Eye (tissue), 1 donor: Measurements from ENCODE around the gene FAT1.

Experiments used
- DNase-seq: peaks from one replicate; pipeline ENCODE4 v3.0.0-alpha.2; 2015

The FAT1 gene

DNA sequence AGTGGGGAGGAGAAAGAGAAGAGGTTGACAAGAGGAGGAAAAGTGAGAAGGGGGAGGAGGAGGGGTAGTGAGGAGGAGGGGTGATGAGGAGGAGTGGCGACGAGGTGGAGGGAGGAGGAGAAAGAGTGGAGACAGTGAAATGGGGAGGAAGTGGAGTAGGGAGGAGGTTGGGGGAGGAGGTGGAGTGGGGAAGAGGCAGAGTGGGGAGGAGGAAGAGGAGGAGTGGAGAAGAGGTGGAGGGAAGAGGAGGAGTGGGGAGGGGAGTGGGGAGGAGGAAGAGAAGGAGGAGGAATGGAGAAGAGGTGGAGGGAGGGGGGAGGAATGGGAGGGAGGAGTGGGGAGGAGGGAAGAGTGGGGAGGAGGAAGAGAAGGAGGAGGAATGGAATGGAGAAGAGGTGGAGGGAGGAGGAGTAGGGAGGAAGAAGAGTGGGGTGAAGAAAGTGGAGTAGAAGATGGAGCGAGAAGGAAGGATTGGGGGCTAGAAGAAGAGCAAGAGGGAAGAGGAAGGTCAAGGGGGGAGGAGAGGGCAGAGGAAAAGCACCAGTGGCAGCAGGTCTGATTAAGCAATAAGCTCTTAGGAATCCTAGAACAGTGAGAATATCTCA is 118.3 kb downstream of the FAT1 start:
- no peak for DNase-seq

DNA sequence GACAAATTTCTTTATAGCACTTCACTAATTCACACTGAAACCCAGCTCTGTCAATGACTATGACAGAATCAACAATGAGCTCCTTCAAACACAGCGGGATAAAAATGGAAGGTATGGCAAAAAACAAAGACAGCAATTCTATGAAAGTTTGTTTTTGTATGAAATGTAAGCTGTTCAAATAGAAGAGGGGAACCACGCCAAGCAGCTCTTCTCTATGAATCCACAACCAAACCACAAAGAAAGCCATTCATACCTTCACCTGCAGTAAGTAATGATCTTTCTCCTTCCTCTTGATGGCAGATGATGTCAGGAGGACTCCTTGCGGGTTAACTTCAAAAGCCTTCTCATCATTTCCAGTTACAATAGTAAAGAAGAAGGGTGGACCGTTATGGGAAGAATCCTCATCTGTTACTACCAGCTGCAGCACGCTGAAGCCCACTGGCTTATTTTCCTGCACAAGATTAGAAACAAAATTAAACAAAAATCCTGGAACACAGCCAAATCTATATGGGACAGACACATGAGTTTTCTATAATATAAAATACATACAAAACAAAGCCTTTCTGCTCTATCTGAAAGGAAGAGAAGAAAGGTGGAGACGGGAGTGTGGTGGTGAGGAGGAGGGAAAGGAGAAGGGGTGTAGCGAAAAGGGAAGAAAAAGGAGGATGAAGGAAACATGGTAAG is 119.4 kb downstream of the FAT1 start:
- no peak for DNase-seq

DNA sequence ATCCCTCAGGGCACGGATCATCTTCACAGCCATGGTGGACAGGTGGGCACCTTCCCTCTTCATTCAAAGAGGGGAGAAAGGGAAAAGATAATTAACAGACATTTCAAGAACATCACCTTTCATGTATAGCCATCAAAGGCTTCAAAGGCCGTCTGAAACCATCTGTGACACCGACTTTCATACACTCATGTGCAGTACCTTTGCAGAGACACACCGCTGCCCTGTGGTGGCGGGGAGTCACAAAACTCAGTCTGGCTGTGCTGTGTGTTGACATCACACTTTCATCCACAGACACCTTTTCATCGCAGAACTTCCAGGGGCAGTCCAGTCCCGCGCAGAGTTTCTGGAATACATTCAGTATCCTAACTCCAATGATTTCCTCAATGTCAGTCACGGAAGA is 120.7 kb downstream of the FAT1 start:
- DNase-seq = no peak

DNA sequence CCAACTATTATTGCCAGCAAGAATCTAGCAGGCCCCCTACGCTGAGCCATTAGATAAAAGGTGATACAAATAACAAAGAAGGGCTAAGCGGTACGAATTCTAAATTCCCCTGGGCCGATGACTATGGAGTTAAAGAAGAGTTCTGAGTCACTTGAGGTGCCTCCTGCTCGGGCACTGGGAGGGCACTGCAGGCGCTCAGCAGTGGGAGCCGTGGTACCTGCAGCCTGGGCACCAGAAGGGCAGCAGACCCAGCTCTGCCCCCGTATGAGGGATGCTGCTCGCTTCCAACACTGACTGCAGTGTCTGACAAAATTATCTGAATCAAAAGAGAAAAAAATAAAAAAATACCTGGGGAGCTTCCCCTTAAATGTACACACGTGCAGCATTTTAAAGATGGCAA is 124.2 kb downstream of the FAT1 start:
- DNase-seq = no peak

DNA sequence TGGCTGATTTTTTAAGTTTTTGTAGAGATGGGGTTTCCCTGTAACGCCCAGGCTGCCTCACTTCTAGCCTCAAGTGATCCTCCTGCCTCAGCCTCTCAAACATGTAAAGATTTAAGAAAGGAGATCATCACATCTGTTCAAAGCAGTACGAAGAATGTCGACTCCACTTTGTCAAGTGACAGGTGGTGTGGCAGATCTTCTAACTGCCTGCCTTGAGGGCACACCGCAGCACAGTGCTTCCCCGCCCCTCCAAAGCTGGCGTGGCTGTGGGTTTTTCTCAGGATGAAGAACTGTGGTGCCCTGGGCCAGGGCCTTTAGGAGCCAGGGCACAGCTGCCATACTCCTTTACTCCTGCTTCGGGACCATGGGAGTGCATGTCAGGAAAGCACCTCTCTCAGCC is 125.0 kb downstream of the FAT1 start:
- DNase-seq = no peak

DNA sequence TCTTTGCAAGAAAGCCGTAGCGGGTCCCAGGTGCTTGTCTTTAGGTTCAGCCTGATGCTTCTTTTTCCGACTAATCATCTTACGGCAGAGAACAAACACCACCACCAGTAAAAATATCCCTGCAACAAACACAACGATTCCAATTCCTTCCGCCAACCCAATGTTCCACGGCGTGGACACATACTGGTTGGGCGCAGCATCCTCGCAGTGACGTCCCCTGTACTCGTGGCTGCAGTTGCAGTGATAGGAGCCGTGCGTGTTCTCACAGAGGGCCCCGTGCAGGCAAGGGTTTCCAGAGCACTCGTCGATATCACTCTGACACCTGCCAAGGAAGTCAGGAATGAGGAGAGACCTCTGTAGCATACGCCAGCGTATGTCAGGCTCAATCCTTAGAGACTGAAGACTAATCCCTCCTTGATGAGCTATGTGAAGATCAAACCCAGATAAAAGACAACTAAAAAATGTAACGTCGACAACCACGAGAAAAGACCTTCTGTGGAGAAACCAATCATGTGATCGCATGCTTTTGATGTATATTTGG is 126.7 kb downstream of the FAT1 start:
- no peak for DNase-seq

DNA sequence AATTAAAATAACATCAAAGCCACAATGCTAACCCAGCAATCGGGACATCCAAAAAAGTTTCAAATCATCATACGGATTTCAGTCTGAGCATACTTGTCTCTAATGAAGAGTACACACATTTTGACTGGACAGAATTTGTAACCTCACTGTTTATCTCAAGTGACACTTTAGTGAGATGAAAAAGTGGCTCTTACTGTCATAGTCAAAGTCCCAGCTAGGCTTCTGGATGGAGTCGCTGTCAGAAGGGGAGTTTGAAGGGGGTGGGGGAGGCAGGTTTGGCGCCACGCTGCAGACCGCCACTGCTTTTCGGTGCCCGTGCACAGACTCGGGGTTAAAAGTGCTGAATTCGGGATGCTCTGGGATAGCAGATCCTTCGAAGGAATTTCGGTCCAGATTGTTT is 127.3 kb downstream of the FAT1 start:
- DNase-seq = no peak

DNA sequence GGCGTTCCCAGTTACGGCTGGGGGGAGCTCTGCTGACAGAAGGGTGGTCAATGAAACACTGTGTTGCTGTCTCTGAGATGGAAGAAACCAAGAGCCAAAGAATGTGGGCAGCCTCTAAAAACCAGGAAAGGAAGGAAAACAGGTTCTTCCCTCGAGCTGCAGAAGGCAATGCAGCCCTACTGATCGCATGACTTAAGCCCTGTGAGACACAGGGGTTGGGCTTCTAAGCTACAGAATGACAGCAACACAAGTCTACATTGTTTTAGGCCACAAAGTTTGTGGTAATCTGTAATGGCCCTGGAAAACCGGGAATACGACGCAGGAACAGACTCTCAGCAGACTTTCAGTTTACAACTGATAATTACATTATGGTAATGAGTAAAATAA is 130.1 kb downstream of the FAT1 start:
- DNase-seq = no peak

DNA sequence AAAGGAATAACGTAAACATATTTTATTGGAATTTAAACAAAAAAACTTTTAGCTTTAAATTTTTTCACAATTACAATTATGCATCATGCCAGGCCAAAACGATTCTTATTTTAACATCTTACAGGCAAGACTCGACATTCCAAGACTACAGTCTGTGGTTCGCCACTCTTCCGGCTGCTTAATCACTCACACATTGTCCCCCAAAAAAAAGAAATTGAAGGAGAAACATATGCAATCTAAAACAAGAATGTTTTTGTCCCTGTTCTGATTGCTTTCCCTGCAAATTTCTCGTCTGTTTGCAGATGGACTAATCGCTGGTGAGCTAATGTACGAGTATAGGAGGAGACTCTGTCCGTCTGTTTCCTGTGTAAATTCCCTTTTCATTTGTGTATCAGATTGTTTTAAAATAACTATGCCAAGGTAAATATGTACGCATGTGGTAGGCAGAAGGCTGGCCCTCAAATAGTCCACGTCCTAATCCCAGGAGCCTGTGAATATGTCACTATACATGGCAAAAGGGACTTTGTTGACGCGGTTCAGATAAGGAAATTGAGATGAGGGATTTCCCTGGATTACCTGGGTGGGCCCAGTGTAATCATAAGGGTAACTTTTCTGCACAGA is 130.6 kb downstream of the FAT1 start:
- no peak for DNase-seq

DNA sequence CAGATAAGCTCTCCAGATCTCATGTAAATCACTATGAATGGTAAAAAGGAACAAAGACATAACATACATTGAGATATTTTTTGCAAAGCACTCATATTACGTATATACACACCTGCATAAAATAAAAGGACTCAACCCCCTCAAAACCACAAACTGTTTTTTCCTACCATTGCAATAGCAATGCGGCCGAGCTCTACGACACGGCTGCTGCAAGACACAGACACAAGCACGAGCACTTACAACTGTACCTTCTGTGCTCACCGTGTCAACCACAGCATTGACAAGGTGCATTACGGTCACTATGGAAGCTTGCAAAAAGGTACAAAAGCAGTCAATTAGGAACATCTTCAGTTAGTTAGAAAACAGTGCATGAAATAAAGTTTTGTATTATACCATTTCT is 131.2 kb downstream of the FAT1 start:
- no peak for DNase-seq

DNA sequence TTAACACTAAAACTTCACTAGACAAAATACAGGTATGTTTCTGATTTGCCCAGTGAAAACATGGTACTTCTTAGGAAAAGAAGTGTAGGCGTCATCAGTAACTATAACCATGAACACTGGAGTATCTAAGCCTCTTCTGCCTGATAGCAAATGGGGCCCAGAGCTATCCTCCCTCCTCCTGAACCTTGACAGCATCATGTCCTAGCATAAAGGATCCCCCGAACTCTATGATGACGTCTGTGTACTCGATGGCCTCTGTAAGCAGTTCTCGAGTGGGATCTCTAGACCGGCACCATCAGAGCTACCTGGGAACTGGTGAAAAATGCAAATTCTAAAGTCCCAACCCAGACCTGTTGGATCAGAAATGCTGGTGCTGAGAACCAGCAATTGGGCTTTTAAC is 132.0 kb downstream of the FAT1 start:
- DNase-seq = no peak

DNA sequence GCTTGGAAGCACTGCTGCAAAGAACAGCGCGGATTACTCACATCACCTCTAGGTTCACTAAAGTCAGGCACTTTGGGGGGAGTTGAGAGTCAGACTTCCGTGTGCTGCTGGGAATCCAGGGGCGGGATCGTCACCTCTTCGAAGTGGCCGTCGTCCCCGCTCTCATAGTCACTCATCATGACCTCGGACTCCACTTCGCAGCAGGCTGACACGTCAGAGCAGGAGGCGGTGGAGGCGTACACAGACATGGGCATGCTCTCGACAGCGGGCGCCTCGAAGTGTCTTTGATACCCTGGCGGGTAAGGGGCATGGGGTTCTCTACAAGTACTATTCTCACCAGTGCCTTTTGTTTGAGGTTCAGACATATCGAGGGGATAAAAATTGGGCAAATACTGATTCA is 135.2 kb downstream of the FAT1 start:
- DNase-seq = no peak

DNA sequence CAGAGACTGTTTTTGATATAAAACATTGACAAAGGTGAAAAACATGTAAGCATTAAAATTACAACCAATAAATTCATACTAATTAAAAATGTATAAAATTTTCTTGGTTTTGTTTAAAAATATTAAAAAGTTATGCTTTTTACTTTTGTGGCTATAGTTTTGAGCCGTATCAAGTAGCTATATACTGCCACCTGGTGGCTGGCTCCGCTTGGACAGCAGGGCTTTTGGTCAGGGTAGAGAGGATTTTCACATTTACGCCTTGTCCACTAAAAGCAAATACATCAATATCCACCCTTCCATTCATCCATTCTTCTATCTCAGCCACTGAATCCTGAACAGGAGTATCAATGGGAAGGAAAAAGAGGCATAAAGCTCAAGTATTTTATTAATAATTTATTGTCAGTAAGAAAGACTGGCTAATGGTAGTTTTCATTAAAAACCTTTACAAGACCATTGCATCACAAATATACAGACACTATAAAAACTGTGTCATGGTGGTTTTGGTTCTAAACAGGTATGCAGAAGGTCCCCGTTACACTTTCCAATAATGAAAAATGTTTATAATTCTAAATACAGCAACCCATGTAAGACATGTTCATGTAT is 136.1 kb downstream of the FAT1 start:
- DNase-seq = peak; percentile 90

DNA sequence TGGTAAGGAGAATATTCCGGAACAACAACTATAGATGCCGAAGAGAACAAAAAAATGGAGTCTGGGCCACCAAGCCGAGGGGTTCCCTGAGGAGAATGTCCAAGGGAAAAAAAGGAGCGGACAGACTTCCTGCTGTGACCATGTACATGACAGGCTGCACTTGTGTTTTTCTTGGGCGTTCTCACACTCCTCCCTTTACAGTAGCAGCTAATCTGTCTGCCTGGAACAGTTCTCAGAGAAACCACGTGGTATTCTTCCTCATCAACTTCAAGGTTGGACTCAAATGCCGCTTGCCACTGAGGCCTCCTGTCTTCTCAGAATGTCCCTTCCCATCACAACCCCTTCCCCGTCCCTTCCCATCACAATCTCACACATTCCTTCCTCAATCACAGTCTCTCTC is 137.5 kb downstream of the FAT1 start:
- DNase-seq = no peak

DNA sequence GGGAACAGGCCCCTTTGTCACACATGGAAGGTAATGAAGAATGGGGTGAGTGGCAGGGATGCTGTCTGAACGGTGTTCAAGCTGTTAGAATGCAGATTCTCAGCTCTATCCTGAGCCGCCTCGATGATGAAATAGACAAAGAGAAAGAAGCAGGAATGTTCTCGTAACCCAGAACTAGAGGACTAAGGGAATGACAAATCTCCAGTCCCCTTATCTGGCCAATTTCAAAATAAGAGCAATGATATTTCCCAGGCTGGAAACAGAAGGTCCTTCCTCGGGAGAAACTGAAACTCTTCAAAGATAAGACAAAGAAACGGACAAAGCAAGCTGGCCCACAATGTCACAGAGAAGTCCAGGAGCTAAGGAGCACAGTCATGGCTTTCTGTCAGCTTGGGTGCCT is 138.7 kb downstream of the FAT1 start:
- DNase-seq = peak; percentile 60

DNA sequence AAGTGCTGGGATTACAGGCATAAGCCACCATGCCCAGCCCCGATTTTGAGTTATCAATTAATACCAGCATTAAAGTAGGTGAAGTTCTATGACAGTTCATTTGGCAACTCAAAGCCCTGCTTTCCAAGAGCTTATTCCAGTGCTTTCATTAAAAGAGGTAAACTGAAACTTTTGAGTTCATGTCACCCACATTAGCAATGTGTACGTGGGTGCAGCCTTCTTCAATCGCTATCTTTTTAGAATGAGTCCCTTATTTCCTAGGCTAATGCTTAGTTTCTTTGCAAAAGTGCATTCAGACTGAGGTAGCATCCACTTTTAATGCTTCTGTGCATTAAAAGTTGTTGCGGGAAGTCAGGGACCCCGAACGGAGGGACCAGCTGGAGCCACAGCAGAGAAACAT is 142.2 kb downstream of the FAT1 start:
- DNase-seq = no peak

DNA sequence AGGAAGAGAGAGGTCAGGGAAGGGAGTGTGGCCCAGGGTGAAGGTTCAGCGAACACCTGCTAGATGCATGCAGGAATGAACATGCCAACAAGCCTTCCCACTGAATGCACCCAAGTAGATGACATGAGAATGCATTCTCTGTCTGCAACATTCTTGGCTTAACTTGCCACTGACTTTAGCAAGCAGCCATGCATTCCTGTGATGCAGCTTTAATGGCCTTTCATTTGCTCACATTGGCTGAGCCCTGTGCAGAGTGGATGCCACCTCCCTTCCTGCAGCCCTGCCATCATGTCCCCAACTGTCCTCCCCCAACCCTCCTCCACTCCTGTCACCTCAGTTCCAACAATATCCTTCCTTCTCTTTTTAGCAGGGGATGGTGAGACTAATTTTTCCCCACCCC is 143.0 kb downstream of the FAT1 start:
- no peak for DNase-seq

DNA sequence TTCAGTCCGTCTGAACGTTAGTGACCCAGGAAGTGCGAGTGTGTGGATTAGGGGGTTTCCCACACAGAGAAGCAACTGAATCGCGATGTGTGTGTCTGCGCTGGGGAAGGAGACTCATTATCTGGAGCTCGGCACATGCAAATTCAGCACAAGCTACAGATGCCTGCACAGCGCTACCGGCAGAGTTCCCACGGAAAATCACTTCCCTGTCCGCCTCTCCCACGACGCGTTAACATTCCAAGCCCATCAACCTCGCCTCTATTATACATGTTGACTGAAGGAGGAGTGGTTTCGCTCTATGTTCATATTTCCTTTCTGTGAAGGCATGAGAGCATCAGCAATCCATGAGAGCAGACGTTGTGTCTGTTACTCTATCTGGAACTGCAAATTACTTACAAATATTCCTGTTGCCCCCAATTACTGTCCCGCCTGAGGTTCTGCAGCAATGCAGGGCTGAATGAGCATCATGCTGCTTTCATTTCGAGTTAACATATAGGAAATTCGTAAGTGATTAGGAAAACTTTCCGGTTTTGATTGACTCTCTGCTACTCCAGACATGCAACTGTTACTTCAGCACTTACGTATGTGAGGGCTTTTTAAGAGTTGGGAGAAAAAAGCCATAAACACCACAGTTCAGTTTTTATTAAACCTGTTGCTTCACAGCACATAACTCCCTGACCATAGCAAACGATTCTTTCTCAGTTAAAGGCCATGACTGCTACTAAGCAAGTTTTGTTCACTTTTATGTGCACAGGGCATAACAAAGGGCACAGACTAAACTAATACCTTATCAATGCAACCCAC is 153.3 kb downstream of the FAT1 start:
- peak; percentile 88 for DNase-seq

DNA sequence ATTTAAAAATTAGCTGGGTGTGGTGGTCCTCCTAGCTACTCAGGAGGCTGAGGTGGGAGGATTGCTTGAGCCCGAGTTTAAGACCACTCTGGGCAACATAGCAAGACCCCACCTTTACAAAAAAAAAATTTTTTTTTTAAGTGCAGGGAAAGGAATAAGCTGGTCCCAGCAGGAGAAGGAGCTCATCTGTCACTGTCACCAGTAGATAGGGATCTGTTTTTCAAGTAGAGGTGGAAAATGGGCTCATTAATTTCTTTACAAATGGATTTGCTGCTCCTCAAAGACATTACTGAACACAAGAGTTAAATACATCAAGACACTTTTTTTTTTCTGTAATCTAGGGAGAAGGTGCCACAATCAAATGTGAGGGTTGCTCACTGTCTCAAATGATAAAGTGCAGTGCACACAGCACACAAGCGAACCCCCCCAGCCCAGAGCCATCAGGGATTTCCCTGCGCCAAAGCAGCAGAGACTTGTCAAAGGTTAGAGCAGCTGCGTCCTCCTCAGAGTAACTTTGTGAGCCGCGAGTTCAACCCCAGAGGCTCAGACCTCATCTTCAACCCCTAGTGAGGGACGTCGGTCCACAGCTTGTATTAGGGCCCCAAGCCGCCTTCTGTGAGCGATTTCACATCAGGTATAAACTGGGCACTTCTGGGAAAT is 154.0 kb downstream of the FAT1 start:
- DNase-seq = no peak

DNA sequence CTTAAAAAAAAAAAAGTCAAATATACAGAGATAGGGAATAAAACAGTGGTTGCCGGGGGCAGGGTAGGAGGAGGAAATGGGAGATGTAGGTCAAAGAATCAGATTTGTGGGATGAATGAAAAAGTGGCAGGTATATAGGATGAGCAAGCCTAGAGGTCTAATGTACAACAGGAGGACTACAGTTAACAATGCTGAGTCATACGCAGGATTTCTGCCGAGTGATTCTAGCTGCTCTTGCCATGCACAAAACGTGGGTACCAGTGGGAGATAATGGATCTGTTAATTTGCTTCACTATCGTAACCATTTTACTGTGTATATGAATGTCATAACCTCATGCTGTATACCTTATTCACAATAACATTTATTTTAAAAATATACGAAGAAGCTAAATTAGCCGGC is 157.6 kb downstream of the FAT1 start:
- no peak for DNase-seq

DNA sequence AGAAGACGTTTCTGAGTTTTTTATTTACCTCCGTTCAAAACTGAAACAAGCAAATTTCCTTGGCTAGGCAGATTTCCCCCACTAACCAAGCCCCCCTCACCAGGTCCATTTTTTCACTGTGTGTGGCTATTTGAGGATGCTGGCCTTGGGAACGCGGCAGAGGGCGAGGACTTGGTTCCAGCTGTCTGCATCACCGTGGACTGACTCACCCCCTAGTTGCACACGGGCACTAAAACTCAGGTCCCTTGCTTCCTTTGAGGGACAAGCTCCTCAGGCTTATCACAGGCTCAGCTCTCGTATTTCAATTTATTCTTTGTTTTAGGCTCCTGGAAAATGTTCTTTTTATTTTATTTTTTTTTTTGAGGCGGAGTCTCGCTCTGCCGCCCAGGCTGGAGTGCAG is 159.9 kb downstream of the FAT1 start:
- DNase-seq = no peak

DNA sequence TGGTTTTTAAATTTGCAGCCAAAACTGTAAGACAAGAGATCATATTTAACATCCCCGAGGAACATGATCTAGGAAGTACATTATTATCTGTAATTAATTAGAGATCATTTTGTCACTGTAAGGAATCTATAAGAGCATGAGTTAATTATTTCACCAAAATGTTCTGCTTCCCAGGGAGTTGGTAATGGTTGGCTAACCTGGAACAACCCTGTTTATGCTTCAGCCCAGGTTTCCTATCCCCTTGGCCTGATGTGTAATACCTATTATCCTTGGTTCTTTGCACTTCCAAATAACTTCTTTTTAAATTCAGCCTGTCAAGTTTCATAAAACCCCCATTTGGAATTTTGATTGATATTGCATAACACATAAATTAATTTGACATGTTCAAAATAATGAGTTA is 161.9 kb downstream of the FAT1 start:
- no peak for DNase-seq

DNA sequence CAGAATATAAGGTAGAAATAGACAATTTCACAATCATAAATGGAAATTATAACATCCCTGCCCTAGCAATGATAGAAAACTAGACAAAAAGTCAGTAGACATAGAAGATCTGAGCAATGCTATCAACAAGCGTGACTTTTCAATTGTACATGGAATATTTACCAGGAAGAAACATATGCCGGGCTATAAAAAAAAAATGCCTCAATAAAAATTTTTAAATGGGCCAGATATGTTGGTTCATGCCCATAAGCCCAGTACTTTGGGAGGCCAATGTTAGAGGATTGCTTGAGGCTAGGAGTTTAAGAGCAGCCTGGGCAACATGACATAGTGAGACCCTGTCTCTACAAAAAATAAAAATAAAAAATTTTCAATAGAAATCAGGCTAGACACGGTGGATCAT is 163.0 kb downstream of the FAT1 start:
- no peak for DNase-seq
